RWPE2 (cell line): ENCODE data around the gene NAALADL1.

Experiments
- ATAC-seq: fragments of 200-7000 bp; cut with Tn5 transposase; 3 replicates; pipeline ENCODE4 v1.9.1; 2021; ENCODE audit warnings: low read depth
- DNase-seq: peaks from one replicate; pipeline ENCODE4 v3.0.0-alpha.2; 2020; ENCODE audit warnings: low spot score
- H3K27ac ChIP-seq: fragments of 450-650 bp; 2 replicates; pipeline ENCODE4 v1.5.1; 2017; ENCODE audit warnings: mild to moderate bottlenecking; ENCODE audit not compliant: poor library complexity, severe bottlenecking
- H3K27me3 ChIP-seq: fragments of 250-450 bp; sonication (Bioruptor Pico); 2 replicates; pipeline ENCODE4 v1.5.1; 2021; ENCODE audit warnings: mild to moderate bottlenecking, moderate library complexity; ENCODE audit not compliant: insufficient read depth, poor library complexity, severe bottlenecking
- H3K36me3 ChIP-seq: fragments of 250-450 bp; sonication (Bioruptor Pico); 2 replicates; pipeline ENCODE4 v1.5.1; 2020; ENCODE audit warnings: low read depth, mild to moderate bottlenecking, moderate library complexity
- H3K4me1 ChIP-seq: fragments of 250-450 bp; sonication (Bioruptor Pico); 2 replicates; pipeline ENCODE4 v1.5.1; 2021; ENCODE audit warnings: mild to moderate bottlenecking, moderate library complexity; ENCODE audit not compliant: insufficient read depth, poor library complexity, severe bottlenecking
- H3K4me3 ChIP-seq: fragments of 250-450 bp; sonication (Bioruptor Pico); 2 replicates; pipeline ENCODE4 v1.5.1; 2021; ENCODE audit warnings: mild to moderate bottlenecking, moderate library complexity; ENCODE audit not compliant: severe bottlenecking
- H3K9me3 ChIP-seq: fragments of 250-450 bp; sonication (Bioruptor Pico); 2 replicates; pipeline ENCODE4 v1.5.1; 2021; ENCODE audit warnings: mild to moderate bottlenecking, moderate library complexity; ENCODE audit not compliant: severe bottlenecking
- TF ChIP-seq, protein P1 (sequence below): fragments of 450-650 bp; IDR thresholded peaks from one replicate; pipeline ENCODE4 v1.5.1; 2017; ENCODE audit warnings: mild to moderate bottlenecking, moderate library complexity; ENCODE audit not compliant: poor library complexity, severe bottlenecking

The NAALADL1 gene

DNA sequence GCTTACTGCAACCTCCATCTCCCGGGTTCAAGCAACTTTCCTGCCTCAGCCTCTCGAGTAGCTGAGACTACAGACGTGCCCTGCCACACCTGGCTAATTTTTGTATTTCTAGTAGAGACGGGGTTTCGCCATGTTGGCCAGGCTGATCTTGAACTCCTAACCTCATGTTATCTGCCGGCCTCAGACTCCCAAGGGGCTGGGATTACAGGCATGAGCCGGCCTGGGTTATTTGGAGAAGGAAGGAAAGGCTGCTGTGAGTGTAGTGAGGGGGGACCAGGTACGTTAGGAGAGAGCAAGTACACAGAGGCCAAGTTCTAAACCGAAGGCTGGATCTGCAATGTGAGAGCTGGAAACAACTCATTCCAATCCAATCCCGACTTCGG is 62.0 kb downstream of the NAALADL1 start:
- DNase-seq (no peak), ATAC-seq (no peak)
- Histone ChIP-seq H3K4me1 (no peaks in the 10 kb centered on the region), H3K27ac (peak overlapping the region; percentile 9), H3K4me3 (no peak overlapping the region), H3K9me3 (no peaks in the 10 kb centered on the region), H3K36me3 (no peaks in the 10 kb centered on the region), H3K27me3 (no peaks in the 10 kb centered on the region)
- TF ChIP-seq, protein P1, sequence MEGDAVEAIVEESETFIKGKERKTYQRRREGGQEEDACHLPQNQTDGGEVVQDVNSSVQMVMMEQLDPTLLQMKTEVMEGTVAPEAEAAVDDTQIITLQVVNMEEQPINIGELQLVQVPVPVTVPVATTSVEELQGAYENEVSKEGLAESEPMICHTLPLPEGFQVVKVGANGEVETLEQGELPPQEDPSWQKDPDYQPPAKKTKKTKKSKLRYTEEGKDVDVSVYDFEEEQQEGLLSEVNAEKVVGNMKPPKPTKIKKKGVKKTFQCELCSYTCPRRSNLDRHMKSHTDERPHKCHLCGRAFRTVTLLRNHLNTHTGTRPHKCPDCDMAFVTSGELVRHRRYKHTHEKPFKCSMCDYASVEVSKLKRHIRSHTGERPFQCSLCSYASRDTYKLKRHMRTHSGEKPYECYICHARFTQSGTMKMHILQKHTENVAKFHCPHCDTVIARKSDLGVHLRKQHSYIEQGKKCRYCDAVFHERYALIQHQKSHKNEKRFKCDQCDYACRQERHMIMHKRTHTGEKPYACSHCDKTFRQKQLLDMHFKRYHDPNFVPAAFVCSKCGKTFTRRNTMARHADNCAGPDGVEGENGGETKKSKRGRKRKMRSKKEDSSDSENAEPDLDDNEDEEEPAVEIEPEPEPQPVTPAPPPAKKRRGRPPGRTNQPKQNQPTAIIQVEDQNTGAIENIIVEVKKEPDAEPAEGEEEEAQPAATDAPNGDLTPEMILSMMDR, result no peak
